Kidney capillary endothelial cell (primary cell): Measurements from ENCODE around the gene OVAAL.
A peak's percentile ranks its signal among the peaks of the same experiment; 100 is the strongest.

Experiments used
- DNase-seq: peaks from one replicate; pipeline ENCODE4 v3.0.0-alpha.2; 2018; ENCODE audit warnings: low spot score

OVAAL gene

GRCh38 chr1:180558664-180559063 lies at the start of gene OVAAL:
Gene OVAAL, plus strand, starts transcription at chr1:180558964.
- DNase-seq: no peak

- no peak for DNase-seq
These were observed 47.9 kb upstream of the OVAAL start for GRCh38 chr1:180510882-180511281.

- DNase-seq: no peak
These were observed 45.2 kb upstream of the OVAAL start for GRCh38 chr1:180513531-180513930.

GRCh38 chr1:180515364-180515763 lies 43.4 kb upstream of the OVAAL start:
- no peak for DNase-seq

GRCh38 chr1:180515857-180516388 lies 42.8 kb upstream of the OVAAL start:
- peak; percentile 89 for DNase-seq

- peak; percentile 37 for DNase-seq
These were observed 38.9 kb upstream of the OVAAL start for GRCh38 chr1:180519846-180520245.

- no peak for DNase-seq
These were observed 37.1 kb upstream of the OVAAL start for GRCh38 chr1:180521474-180522212.

GRCh38 chr1:180522213-180522515 lies 36.6 kb upstream of the OVAAL start:
- no peak for DNase-seq

- no peak for DNase-seq
These were observed 34.4 kb upstream of the OVAAL start for GRCh38 chr1:180524160-180524914.

- no peak for DNase-seq
These were observed 33.6 kb upstream of the OVAAL start for GRCh38 chr1:180524915-180525714.

- DNase-seq: no peak
These were observed 33.1 kb upstream of the OVAAL start for GRCh38 chr1:180525715-180526039.

- peak; percentile 68 for DNase-seq
These were observed 31.6 kb upstream of the OVAAL start for GRCh38 chr1:180527101-180527669.

- DNase-seq: no peak
These were observed 29.8 kb upstream of the OVAAL start for GRCh38 chr1:180528868-180529470.

GRCh38 chr1:180530501-180530900 lies 28.3 kb upstream of the OVAAL start:
- peak; percentile 71 for DNase-seq

GRCh38 chr1:180532854-180533253 lies 25.9 kb upstream of the OVAAL start:
- DNase-seq: no peak

- DNase-seq: peak; percentile 63
These were observed 25.3 kb upstream of the OVAAL start for GRCh38 chr1:180533266-180533987.

GRCh38 chr1:180534214-180534613 lies 24.6 kb upstream of the OVAAL start:
- DNase-seq: no peak

GRCh38 chr1:180535418-180535999 lies 23.3 kb upstream of the OVAAL start:
- DNase-seq: no peak

GRCh38 chr1:180536821-180537372 lies 21.9 kb upstream of the OVAAL start:
- no peak for DNase-seq

GRCh38 chr1:180539136-180539535 lies 19.6 kb upstream of the OVAAL start:
- no peak for DNase-seq
